Panc1 (cell line): Measurements from ENCODE around the gene CDK2AP2.

Experiments
- CTCF ChIP-seq: fragments of 450-650 bp; IDR thresholded peaks from 2 replicates; pipeline ENCODE4 v1.5.1; 2017; ENCODE audit warnings: mild to moderate bottlenecking
- POLR2AphosphoS5 ChIP-seq: IDR thresholded peaks from 2 replicates; pipeline ENCODE4 v1.6.1; 2012; ENCODE audit warnings: mild to moderate bottlenecking, low read depth, low read length, moderate library complexity

- TF ChIP-seq CTCF: no peak
- no peak for TF ChIP-seq POLR2AphosphoS5
These were observed 48.3 kb upstream of the CDK2AP2 start for GRCh38 chr11:67556244-67556643.
